GM06990 (cell line): Measurements from ENCODE around the gene SLC45A3.

Source experiments
- DNase-seq: peaks from one replicate; pipeline ENCODE4 v3.0.0-alpha.2; 2011; ENCODE audit not compliant: insufficient read length; ENCODE audit errors: extremely low read depth
- H3K27me3 ChIP-seq: replicated peaks from 2 replicates; pipeline ENCODE4 v1.6.0; 2011; ENCODE audit warnings: low read length; ENCODE audit not compliant: control insufficient read depth, insufficient read depth
- H3K36me3 ChIP-seq: 2 replicates; pipeline ENCODE4 v1.5.1; 2011; ENCODE audit warnings: low read length; ENCODE audit not compliant: control insufficient read depth, insufficient read depth
- H3K4me3 ChIP-seq: replicated peaks from 2 replicates; pipeline ENCODE4 v1.5.1; 2011; ENCODE audit warnings: low read depth, mild to moderate bottlenecking, control low read depth, low read length
- TF ChIP-seq, protein P1 (sequence below): IDR thresholded peaks from 2 replicates; pipeline ENCODE4 v1.5.1; 2011; ENCODE audit warnings: low read length, control low read depth, mild to moderate bottlenecking, inconsistent platforms; ENCODE audit not compliant: insufficient read depth, poor library complexity, severe bottlenecking

SLC45A3 gene

DNA sequence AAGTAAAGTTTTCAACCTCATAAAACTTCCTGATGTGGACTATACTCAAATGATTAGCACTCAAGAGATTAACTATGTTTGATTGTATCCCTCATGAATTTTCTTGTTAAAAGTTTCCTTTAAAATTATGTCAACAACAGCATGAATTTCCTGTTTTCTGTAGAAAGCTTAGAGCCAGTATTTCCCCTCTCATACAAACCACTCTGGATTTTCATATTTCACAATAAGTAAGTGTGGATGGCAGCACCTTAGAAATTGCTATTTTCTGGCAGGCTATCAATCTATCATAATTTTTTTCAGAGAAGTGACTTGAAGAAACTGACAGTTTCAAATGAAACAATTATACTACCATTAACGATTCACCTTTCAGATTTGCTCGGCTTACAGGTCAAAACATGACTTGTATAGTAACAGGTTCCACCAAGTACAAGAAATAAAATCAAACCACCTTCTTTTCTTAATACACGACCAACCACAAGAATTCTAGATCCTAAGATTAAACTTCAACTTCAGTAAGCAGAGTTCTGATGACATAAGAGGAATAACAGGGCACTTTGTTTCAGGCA, 69.3 kb downstream of the SLC45A3 start:
- TF ChIP-seq, protein P1, sequence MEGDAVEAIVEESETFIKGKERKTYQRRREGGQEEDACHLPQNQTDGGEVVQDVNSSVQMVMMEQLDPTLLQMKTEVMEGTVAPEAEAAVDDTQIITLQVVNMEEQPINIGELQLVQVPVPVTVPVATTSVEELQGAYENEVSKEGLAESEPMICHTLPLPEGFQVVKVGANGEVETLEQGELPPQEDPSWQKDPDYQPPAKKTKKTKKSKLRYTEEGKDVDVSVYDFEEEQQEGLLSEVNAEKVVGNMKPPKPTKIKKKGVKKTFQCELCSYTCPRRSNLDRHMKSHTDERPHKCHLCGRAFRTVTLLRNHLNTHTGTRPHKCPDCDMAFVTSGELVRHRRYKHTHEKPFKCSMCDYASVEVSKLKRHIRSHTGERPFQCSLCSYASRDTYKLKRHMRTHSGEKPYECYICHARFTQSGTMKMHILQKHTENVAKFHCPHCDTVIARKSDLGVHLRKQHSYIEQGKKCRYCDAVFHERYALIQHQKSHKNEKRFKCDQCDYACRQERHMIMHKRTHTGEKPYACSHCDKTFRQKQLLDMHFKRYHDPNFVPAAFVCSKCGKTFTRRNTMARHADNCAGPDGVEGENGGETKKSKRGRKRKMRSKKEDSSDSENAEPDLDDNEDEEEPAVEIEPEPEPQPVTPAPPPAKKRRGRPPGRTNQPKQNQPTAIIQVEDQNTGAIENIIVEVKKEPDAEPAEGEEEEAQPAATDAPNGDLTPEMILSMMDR, result no peak
- DNase-seq, result no peak
- H3K4me3 ChIP-seq, result no peak overlapping the region
- H3K36me3 ChIP-seq, result peaks cover 6% of the 10 kb centered on the region
- no peaks in the 10 kb centered on the region for H3K27me3 ChIP-seq

DNA sequence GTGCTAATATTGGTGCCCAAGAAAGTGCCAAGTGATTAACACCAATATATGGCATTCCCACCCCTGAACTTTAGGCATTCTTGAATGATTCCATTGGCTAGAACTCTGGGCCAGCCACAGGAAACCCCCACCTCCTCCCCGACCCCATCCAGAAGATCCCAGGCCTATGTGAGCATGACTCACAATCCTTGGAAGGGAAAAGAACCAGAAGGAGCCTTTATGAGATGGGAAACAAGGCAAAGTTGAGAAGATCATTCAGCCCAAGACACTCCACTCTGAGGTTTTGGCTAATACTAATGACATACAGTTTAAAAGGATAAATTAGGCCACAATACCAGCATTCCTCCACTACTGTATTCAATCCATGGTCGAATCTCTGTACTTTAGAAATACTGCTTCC, 70.3 kb downstream of the SLC45A3 start:
- no peaks in the 10 kb centered on the region for H3K27me3 ChIP-seq
- DNase-seq, result no peak
- TF ChIP-seq, protein P1, result no peak
- no peak overlapping the region for H3K4me3 ChIP-seq
- H3K36me3 ChIP-seq, result peaks cover 6% of the 10 kb centered on the region
